Measurements from ENCODE around the gene NUDT2. TPM values are rescaled to one million over a fixed set of nuclear protein-coding genes. Genes with fewer than 3 reads are reported as not detected.

NUDT2 gene
- total RNA-seq, 4 donors from 2014 or later, result 9.2 to 29.3 (median 17.8) TPM

GRCh38 chr9:34331196-34331595, 1.8 kb downstream of the NUDT2 start:
- TF ChIP-seq, protein P1, sequence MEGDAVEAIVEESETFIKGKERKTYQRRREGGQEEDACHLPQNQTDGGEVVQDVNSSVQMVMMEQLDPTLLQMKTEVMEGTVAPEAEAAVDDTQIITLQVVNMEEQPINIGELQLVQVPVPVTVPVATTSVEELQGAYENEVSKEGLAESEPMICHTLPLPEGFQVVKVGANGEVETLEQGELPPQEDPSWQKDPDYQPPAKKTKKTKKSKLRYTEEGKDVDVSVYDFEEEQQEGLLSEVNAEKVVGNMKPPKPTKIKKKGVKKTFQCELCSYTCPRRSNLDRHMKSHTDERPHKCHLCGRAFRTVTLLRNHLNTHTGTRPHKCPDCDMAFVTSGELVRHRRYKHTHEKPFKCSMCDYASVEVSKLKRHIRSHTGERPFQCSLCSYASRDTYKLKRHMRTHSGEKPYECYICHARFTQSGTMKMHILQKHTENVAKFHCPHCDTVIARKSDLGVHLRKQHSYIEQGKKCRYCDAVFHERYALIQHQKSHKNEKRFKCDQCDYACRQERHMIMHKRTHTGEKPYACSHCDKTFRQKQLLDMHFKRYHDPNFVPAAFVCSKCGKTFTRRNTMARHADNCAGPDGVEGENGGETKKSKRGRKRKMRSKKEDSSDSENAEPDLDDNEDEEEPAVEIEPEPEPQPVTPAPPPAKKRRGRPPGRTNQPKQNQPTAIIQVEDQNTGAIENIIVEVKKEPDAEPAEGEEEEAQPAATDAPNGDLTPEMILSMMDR (IDR thresholded peaks at IDR 0.05), result no peak
- no peak for TF ChIP-seq POLR2A (IDR thresholded peaks at IDR 0.05)
- DNase-seq, result no peak
- no peak overlapping the region for H3K4me3 ChIP-seq
- H3K27ac ChIP-seq, result no peak overlapping the region
- H3K4me1 ChIP-seq, result peaks cover 12 to 41% (median 17%) of the 10 kb centered on the region in 3 donors
- H3K27me3 ChIP-seq, result no peaks in the 10 kb centered on the region
- intact Hi-C loops (cut with DNase I), result loop anchor here (5.0 kb wide), 1 partner anchor 46 kb away; the partner anchor contains the start of gene MYORG
- no peaks in the 10 kb centered on the region for H3K9me3 ChIP-seq
- peaks cover 0 to 7% (median 0%) of the 10 kb centered on the region in 3 donors for H3K36me3 ChIP-seq
- 77 to 84% methylated on average over 1 of the region's 1 CpG for WGBS, 2 donors

DNA sequence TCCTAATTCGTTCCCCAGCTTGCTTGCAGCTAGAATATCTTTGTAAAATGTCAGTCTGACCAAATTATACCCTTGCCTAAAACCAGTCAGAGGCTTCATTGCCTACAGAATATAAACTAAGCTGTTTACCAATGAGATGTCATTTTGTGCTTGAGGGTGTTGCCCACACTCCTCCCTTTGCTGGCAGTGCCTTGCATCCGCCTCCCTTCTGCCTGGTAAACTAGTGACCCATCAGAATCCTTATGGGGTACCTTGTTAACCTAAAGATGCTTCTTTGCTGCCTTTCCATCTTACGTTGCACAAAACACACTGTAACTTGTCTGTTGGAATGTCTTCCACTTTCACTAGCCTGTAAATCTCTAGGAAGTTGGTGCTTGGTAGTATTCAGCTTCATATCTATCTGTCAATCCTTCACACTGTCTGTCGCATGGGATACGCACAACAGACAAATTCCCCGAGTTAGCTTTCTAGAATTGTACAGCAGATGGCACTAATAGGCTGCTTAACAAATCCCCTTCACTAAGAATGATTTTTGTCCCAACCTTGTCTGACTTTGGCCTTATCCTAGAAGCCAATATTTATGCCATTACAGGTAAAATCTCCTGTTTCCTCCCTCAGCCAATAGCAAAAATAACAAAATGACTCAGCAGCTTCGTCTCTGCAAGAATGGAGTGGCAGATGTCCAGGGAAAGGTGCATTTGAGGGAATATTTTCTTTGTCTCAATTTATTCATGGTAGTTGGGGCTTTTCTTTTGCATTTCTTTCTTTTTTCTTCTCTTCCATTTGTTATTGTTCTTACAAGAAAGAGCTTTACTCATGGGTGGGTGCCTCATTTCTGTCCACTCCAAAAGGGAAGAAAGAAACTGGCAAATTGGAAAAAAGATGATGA, 3.0 kb downstream of the NUDT2 start:
- no peak for TF ChIP-seq POLR2A (IDR thresholded peaks at IDR 0.05)
- TF ChIP-seq, protein P1 (IDR thresholded peaks at IDR 0.05), result peak in 4 of 6 experiments; percentile 31 to 54 (median 43)
- Histone ChIP-seq H3K9me3 (no peaks in the 10 kb centered on the region), H3K36me3 (peaks cover 0 to 15% (median 0%) of the 10 kb centered on the region in 3 donors), H3K27me3 (no peaks in the 10 kb centered on the region), H3K4me1 (peaks cover 12 to 41% (median 17%) of the 10 kb centered on the region in 3 donors), H3K27ac (peak overlapping the region in 1 of 4 donors; percentile 24), H3K4me3 (no peak overlapping the region)
- intact Hi-C loops (cut with DNase I), result loop anchor here (5.0 kb wide), 1 partner anchor 45 kb away; the partner anchor contains the start of gene MYORG
- DNase-seq, result no peak
- WGBS, 2 donors, result 28 to 29% methylated on average over 7 of the region's 7 CpGs

DNA sequence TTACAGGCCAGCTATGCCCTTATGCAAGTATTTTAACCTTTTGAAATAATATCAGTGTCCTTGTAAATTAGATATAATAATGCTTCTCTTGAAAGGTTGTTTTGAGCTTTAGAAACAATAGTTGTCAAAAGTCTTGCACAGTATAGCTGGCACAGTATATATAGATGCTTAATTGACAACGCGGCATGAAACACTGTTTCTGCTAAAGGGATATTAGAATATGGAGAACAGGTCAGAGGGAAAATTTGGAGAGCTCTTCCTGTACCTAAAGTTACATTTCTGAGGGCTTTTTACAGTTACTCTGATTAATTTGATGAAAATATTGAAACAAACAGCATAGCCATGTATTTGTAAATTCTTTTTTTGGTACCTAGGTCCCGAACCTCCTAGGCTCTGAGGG, 4.5 kb downstream of the NUDT2 start:
- intact Hi-C loops (cut with DNase I), result loop anchor here (5.0 kb wide), 1 partner anchor 43 kb away; the partner anchor contains the start of gene MYORG
- DNase-seq, result no peak
- 50 to 63% methylated on average over 3 of the region's 3 CpGs for WGBS, 2 donors
- TF ChIP-seq, protein P1 (IDR thresholded peaks at IDR 0.05), result no peak
- TF ChIP-seq POLR2A (IDR thresholded peaks at IDR 0.05), result no peak
- Histone ChIP-seq H3K4me3 (no peak overlapping the region), H3K4me1 (peaks cover 6 to 28% (median 10%) of the 10 kb centered on the region in 3 donors), H3K9me3 (no peaks in the 10 kb centered on the region), H3K36me3 (peaks cover 3 to 26% (median 4%) of the 10 kb centered on the region in 3 donors), H3K27me3 (no peaks in the 10 kb centered on the region), H3K27ac (no peak overlapping the region)

GRCh38 chr9:34334337-34334824, 5.0 kb downstream of the NUDT2 start:
- WGBS, 2 donors, result 42 to 67% methylated on average over 1 of the region's 1 CpG
- TF ChIP-seq, protein P1 (IDR thresholded peaks at IDR 0.05), result no peak
- no peak for TF ChIP-seq POLR2A (IDR thresholded peaks at IDR 0.05)
- intact Hi-C loops (cut with DNase I), result loop anchor here (5.0 kb wide), 1 partner anchor 43 kb away; the partner anchor contains the start of gene MYORG
- Histone ChIP-seq H3K4me3 (no peak overlapping the region), H3K9me3 (no peaks in the 10 kb centered on the region), H3K27ac (no peak overlapping the region), H3K36me3 (peaks cover 5 to 31% (median 9%) of the 10 kb centered on the region in 3 donors), H3K27me3 (no peaks in the 10 kb centered on the region), H3K4me1 (peaks cover 6 to 27% (median 10%) of the 10 kb centered on the region in 3 donors)
- DNase-seq, result no peak

DNA sequence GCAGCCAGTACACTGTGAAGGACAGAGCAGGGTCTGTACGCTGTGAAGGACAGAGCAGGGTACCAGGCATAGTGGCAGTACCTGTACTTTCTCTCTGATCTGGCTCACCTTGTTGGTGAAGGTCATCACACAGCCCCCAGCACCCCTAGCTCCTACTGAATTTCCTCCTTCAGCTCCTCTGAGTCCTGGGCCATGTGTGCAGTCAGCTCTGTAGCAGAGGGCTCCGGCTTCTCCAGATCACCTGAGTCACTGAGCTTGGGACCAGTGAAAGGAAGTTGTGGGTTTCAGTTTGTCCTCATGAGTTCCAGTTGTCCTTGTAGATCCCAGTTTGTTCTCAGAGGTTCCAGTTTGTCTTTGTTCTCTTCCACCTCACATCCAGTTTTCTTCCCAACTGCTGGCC, 5.5 kb downstream of the NUDT2 start:
- Histone ChIP-seq H3K9me3 (no peaks in the 10 kb centered on the region), H3K27ac (no peak overlapping the region), H3K4me1 (peaks cover 6 to 27% (median 10%) of the 10 kb centered on the region in 3 donors), H3K27me3 (no peaks in the 10 kb centered on the region), H3K36me3 (peaks cover 5 to 37% (median 12%) of the 10 kb centered on the region in 3 donors), H3K4me3 (no peak overlapping the region)
- WGBS, 2 donors, result 87 to 100% methylated on average over 2 of the region's 2 CpGs
- TF ChIP-seq, protein P1 (IDR thresholded peaks at IDR 0.05), result no peak
- TF ChIP-seq POLR2A (IDR thresholded peaks at IDR 0.05), result no peak
- DNase-seq, result no peak
- intact Hi-C loops (cut with DNase I), result loop anchor here (5.0 kb wide), 1 partner anchor 42 kb away; the partner anchor contains the start of gene MYORG
